ENCODE measurements around the gene TUFT1.

DNA sequence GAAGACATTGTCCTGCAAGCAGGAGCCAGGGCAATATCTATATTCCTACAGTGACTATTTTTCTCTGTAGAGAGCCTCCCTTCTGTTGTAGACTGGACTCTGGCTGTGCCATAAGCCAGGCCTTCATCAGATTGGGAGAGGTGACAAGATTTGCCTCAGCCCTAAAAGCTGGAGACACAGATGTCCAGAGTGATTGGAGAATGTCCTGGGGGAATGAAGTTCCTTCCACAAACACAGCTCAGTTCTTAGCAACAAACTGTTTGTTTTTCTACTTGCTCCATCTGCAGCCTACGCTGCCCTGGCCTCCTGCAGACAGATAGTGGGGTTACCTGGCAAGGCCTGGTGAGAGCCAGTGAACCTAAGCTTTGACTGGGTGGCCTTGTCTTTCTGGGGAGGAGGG is 41.8 kb downstream of the TUFT1 start:
- TF ChIP-seq, protein P1, sequence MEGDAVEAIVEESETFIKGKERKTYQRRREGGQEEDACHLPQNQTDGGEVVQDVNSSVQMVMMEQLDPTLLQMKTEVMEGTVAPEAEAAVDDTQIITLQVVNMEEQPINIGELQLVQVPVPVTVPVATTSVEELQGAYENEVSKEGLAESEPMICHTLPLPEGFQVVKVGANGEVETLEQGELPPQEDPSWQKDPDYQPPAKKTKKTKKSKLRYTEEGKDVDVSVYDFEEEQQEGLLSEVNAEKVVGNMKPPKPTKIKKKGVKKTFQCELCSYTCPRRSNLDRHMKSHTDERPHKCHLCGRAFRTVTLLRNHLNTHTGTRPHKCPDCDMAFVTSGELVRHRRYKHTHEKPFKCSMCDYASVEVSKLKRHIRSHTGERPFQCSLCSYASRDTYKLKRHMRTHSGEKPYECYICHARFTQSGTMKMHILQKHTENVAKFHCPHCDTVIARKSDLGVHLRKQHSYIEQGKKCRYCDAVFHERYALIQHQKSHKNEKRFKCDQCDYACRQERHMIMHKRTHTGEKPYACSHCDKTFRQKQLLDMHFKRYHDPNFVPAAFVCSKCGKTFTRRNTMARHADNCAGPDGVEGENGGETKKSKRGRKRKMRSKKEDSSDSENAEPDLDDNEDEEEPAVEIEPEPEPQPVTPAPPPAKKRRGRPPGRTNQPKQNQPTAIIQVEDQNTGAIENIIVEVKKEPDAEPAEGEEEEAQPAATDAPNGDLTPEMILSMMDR (IDR thresholded peaks at IDR 0.05; ENCODE audit: poor library complexity) = no peak
- TF ChIP-seq EZH2 (IDR thresholded peaks at IDR 0.05; ENCODE audit: borderline replicate concordance) = no peak
- no peak for TF ChIP-seq EZH2phosphoT487 (IDR thresholded peaks at IDR 0.05; ENCODE audit: low read depth, severe bottlenecking, unreplicated experiment)
